ENCODE results near the gene ATAD1.

ATAD1 gene

GRCh38 chr10:87799860-87800259 is 18.2 kb downstream of the ATAD1 start:
- no peak for DNase-seq

GRCh38 chr10:87798082-87798481 is 19.9 kb downstream of the ATAD1 start:
- no peak for DNase-seq

GRCh38 chr10:87794285-87794684 is 23.7 kb downstream of the ATAD1 start:
- DNase-seq, result no peak

- no peak for DNase-seq
Measured at GRCh38 chr10:87790185-87790584, 27.8 kb downstream of the ATAD1 start.

- no peak for DNase-seq
Measured at GRCh38 chr10:87786421-87786820, 31.6 kb downstream of the ATAD1 start.

GRCh38 chr10:87782721-87783120 is 35.3 kb downstream of the ATAD1 start:
- no peak for DNase-seq

GRCh38 chr10:87781545-87781944 is 36.5 kb downstream of the ATAD1 start:
- no peak for DNase-seq

GRCh38 chr10:87776328-87776727 is 41.7 kb downstream of the ATAD1 start:
- no peak for DNase-seq

GRCh38 chr10:87775766-87776165 is 42.3 kb downstream of the ATAD1 start:
- no peak for DNase-seq

- DNase-seq, result peak; percentile 0
Measured at GRCh38 chr10:87771871-87772500, 46.0 kb downstream of the ATAD1 start.

GRCh38 chr10:87767253-87767652 is 50.8 kb downstream of the ATAD1 start:
- no peak for DNase-seq

GRCh38 chr10:87765666-87766376 is 52.2 kb downstream of the ATAD1 start:
- DNase-seq, result no peak

- no peak for DNase-seq
Measured at GRCh38 chr10:87764072-87764934, 53.7 kb downstream of the ATAD1 start.

GRCh38 chr10:87763086-87763861 is 54.8 kb downstream of the ATAD1 start:
- DNase-seq, result no peak

GRCh38 chr10:87761892-87762291 is 56.1 kb downstream of the ATAD1 start:
- DNase-seq, result no peak

GRCh38 chr10:87761153-87761552 is 56.9 kb downstream of the ATAD1 start:
- no peak for DNase-seq

GRCh38 chr10:87760195-87760905 is 57.7 kb downstream of the ATAD1 start:
- no peak for DNase-seq

GRCh38 chr10:87759551-87759950 is 58.5 kb downstream of the ATAD1 start:
- DNase-seq, result no peak

GRCh38 chr10:87757685-87758084 is 60.3 kb downstream of the ATAD1 start:
- DNase-seq, result no peak

- DNase-seq, result no peak
Measured at GRCh38 chr10:87753995-87754866, 63.8 kb downstream of the ATAD1 start.

GRCh38 chr10:87752566-87752965 is 65.5 kb downstream of the ATAD1 start:
- DNase-seq, result no peak
